ENCODE results near the gene BPI. TPM values are rescaled to one million over a fixed set of nuclear protein-coding genes. Genes with fewer than 3 reads are reported as not detected.
"Not testable (repeated sequence)": the region's sequence is repeated elsewhere in the genome, so short reads cannot be mapped to it uniquely, and the experiment has no call there.

BPI gene
- total RNA-seq, 1 donor from 2014 or later, result not detected

DNA sequence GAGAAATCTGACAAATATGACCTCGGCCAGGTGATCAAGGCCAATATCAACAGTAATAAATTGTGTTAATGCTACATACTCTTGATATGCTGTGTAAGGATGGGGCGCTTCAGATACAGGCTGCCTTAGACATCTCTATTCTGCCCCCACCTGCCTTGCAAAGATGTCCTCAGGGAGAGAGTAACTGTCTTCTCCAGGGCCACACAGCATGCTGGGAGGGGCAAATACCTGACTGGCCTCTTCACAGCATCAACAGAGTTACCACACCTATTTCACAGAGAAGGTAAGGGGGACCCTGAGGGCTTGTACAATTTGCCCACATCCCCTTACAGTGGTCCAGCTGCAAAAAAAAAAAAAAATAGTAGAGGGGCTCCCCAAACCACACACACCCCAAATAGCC lies 26.3 kb upstream of the BPI start:
- no peak for DNase-seq (ENCODE audit: low read depth)

DNA sequence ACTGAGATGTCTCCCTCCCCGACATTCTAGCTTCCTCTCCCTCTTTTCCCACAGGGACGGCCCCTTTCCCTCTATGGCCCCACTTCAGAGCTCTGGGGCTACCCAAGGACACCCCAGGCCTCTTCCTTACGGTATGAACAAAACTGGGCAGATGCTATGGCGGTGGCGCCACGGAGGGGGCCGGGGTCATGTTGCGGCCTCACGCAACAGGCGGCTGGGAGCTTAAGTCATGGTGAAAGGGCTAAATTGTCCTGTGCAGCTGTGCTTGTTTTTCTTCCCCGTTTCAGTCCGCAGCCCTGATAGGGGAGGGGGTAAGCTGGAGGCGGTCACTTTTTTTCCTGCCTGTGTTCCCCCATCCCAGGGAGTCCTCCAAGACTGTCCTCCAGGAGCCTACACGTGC lies 25.8 kb upstream of the BPI start:
- no peak for DNase-seq (ENCODE audit: low read depth)

DNA sequence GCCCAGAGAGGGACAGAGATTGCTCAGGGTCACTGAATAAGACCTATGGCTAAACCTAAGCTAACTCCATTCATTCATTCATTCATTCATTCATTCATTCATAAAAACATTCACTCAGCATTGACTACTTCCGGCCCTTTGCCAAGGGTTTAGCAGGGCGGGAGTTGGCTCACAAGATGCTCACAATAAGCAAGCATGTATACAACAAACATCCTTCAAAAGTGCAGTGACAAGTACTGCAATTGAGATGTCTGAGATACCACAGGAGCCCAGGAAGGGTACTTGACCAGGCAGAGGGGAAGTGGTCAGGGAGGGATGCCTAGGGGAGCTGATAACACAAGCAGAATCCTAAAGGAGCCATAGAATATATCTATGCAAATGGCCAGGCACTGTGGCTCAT lies 25.2 kb upstream of the BPI start:
- no peak for DNase-seq (ENCODE audit: low read depth)

DNA sequence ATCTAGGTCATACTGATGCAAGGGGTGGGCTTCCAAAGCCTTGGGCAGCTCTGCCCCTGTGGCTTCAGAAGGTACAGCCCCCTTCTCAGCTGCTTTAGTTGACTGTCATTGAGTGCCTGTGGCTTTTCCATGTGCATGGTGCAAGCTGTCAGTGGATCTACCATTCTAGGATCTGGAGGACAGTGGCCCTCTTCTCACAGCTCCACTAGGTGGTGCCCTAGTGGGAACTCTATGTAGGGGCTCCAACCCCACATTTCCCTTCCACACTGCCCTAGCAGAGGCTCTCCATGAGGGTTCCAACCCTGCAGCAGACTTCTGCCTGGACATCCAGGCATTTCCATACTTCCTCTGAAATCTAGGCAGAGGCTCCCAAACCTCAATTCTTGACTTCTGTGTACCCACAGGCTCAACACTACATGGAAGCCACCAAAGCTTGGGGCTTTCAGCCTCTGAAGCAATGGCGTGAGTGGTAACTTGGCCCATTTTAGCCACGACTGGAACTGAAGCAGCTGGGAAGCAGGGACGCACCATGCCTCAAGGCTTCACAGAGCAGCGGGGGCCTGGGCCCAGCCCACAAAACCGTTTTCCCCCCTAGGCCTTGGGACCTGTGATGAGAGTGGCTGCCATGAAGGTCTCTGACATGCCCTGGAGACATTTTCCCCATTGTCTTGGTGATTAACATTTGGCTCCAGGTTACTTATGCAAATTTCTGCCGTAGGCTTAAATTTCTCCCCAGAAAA lies 22.6 kb upstream of the BPI start:
- DNase-seq (ENCODE audit: low read depth), result not testable (repeated sequence)

DNA sequence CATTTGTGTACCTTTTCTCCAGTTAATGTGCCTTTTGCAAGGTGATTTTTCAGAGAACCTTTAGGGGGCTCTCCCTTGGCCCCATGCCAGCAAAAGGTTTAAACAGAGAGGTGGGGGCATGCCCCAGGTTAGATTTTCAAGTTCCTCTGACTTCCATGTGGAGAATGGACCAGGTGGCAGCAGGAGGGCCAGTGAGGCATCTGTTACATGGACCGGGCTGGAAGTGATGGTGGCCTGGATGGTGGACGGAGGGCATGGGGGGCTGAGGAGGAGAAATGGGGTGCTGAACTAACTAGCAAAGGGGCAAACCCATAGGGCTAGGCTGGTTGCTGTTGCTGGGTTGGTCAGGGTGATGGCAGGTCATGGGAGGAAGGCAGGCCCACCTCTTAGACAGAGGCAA lies 20.7 kb upstream of the BPI start:
- no peak for DNase-seq (ENCODE audit: low read depth)

DNA sequence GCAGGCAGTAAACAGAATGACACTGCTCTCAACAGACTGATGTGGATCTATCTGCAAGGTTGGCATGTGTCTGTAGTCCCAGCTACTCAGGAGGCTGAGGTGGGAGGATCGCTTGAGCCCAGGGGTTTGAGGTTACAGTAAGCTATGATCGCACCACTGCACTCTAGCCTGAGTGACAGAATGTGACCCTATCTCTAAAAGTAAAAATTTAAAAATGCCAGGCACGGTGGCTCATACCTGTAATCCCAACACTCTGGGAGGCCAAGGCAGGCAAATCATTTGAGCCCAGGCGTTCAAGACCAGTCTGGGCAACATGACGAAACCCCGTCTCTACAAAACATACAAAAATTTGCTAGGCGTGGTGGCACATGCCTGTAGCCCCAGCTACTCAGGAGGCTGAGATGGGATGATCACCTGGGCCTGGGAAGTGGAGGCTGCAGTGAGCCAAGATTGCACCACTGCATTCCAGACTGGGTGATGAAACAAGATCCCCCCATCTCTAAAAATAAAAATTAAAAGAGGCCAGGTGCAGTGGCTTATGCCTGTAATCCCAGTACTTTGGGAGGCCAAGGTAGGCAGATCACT lies 19.8 kb upstream of the BPI start:
- not testable (repeated sequence) for DNase-seq (ENCODE audit: low read depth)

DNA sequence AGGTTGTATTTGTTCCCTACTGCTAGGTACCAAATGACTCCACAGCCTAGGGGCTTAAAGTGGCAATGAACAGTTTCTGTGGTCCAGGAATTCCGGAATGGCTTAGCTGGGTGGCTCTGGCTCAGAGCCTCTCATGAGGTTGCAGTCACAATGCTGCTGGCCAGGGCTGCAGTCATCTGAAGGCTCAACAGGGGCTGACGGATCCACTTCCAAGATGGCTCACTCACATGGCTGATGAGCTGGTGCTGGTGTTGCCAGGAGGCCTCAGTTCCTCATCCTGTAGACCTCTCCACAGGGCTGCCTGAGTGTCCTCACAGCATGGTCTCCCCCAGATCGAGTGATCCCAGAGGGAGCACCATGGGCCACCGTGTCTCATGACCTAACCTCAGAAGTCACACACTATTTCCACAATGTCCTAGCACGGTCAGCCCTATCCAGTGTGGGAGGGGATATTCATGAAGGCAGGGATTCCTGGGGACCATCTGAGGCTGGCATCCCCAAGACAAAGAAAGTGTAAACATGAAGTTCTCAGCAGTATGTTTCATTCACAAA lies 19.0 kb upstream of the BPI start:
- DNase-seq (ENCODE audit: low read depth), result no peak

DNA sequence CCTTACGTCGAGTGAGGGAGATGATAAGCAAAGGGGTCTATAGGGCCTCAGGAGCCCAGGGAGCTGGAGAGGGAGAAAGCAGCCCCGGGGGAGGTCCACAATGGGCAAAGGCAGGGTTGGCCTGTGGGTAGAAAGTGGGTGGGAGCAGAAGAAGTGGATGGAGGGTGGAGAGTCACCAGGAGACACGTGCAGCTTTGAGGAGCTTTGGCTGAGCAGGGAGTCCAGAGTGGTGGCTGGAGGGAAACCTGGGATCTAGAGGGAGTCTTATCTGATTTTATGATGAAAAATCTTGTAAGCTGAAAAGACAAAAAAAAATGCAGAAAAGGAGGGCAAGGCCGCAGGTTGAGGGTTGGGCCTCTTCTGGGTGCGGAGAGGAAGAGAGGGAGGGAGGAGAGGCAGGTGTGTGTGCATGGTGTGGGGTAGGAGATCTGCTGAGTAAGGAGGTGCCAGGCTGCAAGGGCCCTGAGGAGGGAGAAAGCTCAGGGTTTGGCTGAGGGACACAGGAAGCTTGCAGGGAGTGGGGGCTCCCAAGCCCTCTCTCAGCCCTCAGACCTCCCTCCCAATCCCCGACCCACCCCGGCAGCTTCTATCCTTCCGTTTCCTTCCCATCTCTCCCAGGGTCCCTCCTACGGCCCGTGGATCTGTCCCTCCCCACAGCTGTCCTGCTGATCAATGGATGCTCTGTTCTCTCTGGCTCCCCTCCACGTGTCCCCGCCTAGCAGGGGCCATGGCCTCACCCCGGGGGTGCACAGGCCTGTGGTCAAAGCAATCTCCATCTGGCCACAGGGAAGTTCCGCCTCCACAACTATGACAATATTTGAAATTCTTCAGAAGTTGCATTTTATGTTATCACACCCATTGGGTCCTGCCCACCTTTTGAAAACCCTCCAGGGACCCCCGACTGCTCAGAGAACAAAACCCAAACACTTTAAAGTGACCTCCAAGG lies 17.1 kb upstream of the BPI start:
- DNase-seq (ENCODE audit: low read depth), result no peak

DNA sequence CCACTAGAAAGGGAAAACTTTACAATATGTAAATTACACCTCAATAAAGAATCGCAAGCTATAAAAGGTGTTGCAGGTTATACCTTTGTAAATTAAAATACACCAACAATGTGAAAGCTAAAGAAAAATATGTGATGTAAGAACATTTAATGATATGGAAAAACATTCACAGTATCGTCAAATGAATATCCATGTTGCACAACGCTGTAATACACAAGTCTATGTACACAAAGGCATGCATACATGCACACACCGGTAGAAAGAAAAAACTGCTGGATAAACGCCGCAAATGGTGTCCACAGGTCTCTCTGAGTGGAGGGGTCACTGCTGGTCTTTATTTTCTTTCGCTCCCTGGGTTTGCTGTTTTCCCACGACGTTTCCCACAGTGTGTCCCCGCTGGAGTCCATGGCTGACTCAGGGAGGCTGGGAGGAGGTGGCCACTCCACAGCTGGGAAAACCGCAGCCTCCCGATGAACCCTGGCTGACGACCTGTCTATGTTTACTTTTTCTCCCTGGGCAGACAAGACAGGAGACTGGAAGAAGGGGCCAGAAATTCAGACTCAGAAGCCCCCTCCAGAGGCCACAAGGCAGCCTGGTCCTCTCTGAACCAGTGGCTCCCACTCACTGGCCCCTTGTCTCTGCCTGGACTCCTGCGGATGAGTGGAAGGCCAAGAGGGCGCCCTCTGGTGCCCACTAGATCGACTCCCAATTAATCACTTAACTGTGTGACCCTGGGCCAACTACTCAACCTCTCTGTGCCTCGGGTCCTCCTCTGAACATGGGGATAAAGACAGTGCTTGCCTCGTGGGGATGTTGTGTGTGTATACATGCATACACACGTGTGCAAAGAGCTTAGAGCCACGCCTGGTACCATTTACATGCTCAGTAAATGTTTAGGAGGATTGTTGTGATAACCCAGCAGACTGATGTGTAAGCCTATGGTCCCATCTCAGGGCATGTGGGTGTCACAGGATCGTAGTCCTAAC lies 12.8 kb upstream of the BPI start:
- peak; percentile 64 for DNase-seq (ENCODE audit: low read depth)

DNA sequence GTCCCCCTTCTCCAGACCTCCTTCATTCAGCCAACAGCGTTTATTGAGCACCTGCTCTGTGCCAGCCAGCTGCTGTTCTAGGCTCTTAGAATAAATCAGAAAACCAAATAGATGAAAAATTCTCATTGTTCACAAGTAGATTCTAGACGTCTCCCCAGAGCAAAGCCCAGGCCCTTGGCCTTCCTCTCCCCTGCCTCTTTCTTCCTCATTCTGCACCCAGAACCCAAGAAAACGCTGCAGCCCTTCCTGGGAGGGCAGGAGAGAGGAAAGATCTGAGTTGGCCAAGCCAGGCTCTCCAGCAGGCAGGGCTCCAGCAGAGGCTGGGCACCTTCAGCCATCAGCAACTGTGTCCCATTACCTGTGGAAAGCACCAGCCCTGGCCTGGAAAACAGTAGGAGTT lies 12.0 kb upstream of the BPI start:
- DNase-seq (ENCODE audit: low read depth), result no peak

DNA sequence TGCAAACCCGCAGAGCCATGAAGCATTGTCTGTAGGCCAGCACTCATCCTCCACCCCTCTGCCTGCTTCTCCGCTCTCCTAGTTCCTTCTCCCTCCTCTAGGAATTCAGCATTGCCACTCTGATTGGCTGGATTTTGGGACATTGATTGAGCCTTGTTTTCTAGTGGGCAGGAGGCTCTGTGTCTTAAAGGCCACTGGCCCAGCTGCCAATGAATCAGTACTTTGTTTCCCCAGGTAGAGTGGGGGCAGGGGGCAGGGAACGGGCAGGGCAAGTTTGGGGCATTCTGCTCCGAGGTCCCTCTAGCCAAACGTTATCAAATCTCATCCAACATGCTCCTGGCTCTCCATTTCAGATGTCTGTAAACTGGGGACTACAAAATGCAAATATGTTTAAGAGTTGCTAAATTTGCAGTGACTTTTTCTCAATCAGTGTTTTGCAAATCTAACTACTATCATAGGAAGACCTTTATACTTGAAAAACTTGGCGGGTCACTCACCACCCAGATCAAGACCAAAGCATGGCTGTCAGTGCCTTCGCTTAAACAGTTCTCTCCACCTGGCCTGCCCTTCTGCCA lies 10.4 kb upstream of the BPI start:
- DNase-seq (ENCODE audit: low read depth), result no peak

DNA sequence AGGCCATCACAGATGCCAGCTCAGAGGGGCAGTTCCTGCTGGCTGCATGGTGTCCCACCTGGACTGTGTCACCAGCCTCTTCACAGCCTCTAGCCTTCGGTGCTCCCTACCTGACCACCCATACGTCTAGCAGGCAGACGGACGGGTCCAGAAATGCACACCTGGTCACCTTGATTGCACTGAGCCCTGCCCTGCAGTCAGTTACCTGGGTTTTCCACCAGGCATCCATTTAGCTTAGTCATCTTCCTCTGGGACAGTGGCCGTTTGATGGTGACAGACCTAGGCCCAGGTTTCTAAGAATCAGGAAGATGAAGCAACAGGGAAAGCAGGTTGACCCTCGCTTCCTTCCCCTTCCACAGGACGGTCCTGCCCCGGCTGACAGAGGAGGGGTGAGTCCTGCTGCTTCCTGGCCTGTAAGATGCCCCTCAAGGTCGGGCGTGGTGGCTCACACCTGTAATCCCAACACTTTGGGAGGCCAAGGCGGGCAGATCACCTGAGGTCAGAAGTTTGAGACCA lies 9.8 kb upstream of the BPI start:
- no peak for DNase-seq (ENCODE audit: low read depth)

DNA sequence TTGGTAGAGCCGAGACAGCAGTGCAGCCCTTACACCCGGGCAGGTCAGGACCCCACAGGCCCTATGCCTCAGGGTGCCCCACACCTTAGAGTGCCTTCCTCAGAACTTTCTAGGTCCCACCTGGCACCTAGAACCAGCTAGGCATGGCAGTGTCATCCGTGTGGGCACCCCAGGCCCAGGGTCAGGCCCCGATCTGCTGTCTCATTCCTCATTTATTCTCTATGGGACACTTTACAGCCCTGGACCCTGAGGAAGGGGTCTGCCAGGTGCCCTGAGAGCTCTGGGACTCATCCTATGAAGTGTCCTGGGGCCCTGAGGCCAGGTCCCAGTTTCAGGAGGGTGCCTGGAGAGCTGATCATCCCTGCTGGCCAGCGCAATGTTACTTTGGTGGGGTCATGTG lies 8.1 kb upstream of the BPI start:
- DNase-seq (ENCODE audit: low read depth), result no peak

DNA sequence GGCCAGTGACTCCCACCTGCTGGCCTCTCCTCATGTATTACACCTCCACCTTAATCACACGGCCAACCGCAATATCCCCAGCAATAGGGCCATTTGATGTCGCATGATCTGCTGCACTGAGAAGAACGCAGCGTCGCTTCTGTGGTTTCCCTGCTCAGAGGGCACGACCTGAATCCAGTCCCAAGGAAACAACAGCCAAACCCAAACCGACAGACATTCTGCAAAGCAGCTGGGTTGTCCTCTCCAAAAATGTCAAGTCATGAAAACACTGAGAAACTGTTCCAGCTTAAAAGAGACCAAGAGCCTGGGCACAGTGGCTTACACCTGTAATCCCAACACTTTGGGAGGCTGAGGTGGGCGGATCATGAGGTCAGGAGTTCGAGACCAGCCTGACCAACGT lies 7.5 kb upstream of the BPI start:
- no peak for DNase-seq (ENCODE audit: low read depth)

DNA sequence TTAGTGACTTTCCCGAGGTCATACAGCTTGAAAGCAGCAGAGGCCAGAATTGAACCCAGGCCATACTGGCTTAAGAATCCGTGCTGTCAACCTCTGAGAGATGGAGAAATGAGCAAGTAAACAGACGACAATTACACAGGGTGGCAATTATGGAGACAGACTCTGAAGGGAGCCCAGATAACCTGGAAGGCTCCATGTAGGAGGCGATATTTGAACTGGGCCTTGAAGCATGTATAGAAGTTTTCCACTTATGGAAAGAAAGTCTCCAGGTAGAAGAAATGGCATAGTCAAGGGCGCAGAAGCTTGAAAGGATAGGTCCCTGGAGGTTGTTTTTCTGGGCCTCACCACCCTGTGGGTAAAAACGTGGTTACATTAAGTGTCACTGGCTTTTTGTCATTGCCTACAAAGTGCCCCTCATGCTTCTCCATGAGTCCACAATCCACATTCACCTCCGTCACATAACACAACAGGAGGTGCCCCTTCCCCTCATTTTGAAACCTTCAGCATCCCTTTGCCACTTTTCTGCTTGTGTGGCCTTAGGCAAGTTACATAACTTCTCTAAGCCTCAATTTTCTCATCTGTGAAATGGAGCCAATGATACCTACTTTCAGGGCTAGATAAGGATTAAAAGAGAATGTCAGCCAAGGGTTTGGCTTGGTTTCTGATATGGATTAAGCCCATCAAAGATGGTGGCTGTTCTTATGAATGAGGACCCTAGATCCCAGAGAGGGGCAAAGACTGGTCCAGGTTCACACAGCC lies 5.9 kb upstream of the BPI start:
- no peak for DNase-seq (ENCODE audit: low read depth)

DNA sequence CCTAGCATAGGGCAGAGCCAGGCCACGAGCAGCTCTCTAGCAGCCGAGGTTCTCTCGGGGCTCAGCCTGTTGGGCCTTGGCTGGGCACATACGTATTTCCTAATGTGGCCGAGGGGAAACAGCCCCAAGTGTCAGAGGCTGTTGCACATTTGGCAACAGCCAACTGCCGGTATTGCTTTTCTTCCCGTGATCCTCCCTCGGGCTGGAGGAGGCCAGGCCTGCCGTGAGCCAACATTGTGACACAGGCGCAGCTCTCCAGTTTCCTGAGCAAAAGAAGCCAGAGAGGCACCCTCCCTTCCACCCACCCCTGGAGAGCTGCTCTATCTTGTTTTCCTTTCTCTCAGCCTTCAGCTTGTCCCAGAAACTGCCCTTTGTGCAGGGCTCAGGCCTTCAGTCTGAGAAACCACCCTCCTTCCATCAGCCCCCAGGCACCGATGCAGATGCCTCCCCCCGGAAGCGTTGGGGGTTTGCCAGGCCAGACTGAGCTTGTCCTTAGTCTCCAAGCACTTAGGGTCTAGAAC lies 5.1 kb upstream of the BPI start:
- DNase-seq (ENCODE audit: low read depth), result no peak

DNA sequence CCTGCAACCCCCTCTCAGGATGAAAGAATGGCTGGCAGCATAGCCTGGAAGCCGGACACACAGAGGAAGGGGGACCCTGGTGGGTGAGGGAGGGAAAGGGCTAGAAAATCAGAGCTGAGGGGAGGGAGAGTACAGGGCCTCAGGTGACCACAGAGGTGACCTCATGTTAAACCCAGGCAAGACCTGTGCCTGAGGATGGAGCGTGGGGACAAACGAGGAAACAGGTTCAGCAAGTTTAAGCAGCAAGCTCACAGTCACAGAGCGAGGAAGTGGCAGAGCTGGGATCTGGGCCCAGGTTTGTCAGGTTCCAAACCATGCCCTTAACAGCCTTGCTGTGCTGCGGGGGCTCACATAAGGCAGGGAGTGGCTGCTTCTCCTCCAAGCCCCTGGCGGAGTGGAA lies 4.0 kb upstream of the BPI start:
- no peak for DNase-seq (ENCODE audit: low read depth)

DNA sequence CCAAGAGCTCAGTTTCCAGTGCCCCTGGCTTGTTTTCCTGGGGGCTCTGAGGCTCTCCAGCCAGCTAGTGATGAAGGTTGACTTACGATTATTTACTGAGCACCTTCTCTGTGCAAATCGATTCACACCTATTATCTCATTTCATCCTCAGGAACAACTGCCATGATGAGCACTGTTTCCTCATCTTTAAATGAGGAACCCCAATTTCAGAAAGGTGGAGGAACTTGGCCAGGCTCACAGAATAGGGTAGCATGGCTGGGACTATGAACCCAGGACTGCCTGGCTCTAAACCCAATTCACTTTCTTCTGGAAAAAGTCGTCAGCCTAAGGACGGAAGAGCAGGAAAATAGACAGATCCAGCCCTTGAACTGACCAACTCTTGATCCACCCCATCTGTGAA lies 3.5 kb upstream of the BPI start:
- no peak for DNase-seq (ENCODE audit: low read depth)

DNA sequence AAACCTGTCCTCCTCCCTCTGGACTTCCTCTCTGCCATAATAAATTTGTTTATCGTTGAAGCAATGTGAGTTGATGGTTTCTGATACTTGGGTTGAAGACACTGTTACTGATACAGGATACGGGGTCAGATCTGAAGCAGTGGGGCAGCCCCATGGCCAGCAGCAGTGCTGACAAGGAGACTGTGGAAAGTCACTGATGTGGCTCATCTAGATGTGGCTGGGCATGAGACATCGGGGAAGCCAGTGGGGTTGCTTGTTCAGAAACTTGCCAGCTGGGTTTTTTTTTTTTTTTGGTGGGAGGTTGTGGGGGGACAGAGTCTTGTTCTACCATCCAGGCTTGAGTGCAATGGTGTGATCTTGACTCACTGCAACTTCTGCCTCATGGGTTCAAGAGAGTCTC lies 2.6 kb upstream of the BPI start:
- DNase-seq (ENCODE audit: low read depth), result no peak

DNA sequence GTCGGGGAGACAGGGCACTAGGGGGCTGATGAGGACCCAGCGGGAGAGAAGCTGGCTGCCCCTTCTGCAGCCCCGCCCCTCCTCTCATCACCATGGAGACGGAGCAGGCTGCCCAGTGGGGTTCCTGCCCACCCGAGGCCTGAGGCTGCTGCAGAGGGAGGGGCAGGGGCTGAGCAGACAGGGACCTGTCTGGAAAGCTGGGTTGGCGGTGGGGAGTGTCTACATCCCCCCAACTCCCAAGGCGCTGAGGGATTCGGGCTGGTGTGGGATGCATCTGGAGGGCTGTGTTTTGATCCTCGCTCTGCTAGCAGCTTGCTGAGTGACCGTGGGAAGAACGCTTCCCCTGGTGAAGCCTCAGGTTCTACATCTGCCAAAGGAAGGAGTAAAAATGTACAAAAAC lies 1.2 kb upstream of the BPI start:
- no peak for DNase-seq (ENCODE audit: low read depth)
